Muscle layer of colon (tissue), 2 donors: Measurements from ENCODE around the gene ATP6V1F.

Source experiments
- H3K27ac ChIP-seq: one replicate; pipeline ENCODE4 v1.7.0; 2013; ENCODE audit warnings: low read depth, mild to moderate bottlenecking, low read length, moderate library complexity
- H3K27me3 ChIP-seq, 2 donors: one replicate each; pipeline ENCODE4 v1.7.0; 2013; ENCODE audit warnings: low read length in 2 of 2, mild to moderate bottlenecking in 2 of 2; ENCODE audit not compliant: insufficient read depth in 2 of 2, control insufficient read depth in 1 of 2
- H3K36me3 ChIP-seq: one replicate; pipeline ENCODE4 v1.7.0; 2013; ENCODE audit warnings: mild to moderate bottlenecking, low read length; ENCODE audit not compliant: insufficient read depth
- H3K4me1 ChIP-seq: one replicate; pipeline ENCODE4 v1.7.0; 2013; ENCODE audit warnings: mild to moderate bottlenecking, low read length; ENCODE audit not compliant: insufficient read depth
- H3K4me3 ChIP-seq, 2 donors: one replicate each; pipeline ENCODE4 v1.7.0; 2013; ENCODE audit warnings: low read length in 2 of 2, low read depth in 1 of 2, mild to moderate bottlenecking in 1 of 2, moderate library complexity in 1 of 2
- H3K9ac ChIP-seq: one replicate; pipeline ENCODE4 v1.7.0; 2013; ENCODE audit warnings: low read length
- H3K9me3 ChIP-seq: one replicate; pipeline ENCODE4 v1.7.0; 2013; ENCODE audit warnings: mild to moderate bottlenecking, low read length
- donor health status: abdominal sarcoma.
- donor health status: Adenocarcinoma of cecum.

Gene ATP6V1F

GRCh38 chr7:128884561-128885369 is 22.1 kb downstream of the ATP6V1F start:
- no peaks in the 10 kb centered on the region for H3K4me1 ChIP-seq
- no peaks in the 10 kb centered on the region for H3K9me3 ChIP-seq
- H3K36me3 ChIP-seq = no peaks in the 10 kb centered on the region
- H3K27me3 ChIP-seq = peaks cover 0 to 19% of the 10 kb centered on the region in 2 donors
- no peak overlapping the region for H3K27ac ChIP-seq
- H3K4me3 ChIP-seq = no peak overlapping the region
- no peak overlapping the region for H3K9ac ChIP-seq

GRCh38 chr7:128885370-128886187 is 22.9 kb downstream of the ATP6V1F start:
- no peak overlapping the region for H3K9ac ChIP-seq
- no peaks in the 10 kb centered on the region for H3K9me3 ChIP-seq
- no peak overlapping the region for H3K4me3 ChIP-seq
- no peak overlapping the region for H3K27ac ChIP-seq
- H3K36me3 ChIP-seq = no peaks in the 10 kb centered on the region
- peaks cover 0 to 24% of the 10 kb centered on the region in 2 donors for H3K27me3 ChIP-seq
- H3K4me1 ChIP-seq = no peaks in the 10 kb centered on the region

DNA sequence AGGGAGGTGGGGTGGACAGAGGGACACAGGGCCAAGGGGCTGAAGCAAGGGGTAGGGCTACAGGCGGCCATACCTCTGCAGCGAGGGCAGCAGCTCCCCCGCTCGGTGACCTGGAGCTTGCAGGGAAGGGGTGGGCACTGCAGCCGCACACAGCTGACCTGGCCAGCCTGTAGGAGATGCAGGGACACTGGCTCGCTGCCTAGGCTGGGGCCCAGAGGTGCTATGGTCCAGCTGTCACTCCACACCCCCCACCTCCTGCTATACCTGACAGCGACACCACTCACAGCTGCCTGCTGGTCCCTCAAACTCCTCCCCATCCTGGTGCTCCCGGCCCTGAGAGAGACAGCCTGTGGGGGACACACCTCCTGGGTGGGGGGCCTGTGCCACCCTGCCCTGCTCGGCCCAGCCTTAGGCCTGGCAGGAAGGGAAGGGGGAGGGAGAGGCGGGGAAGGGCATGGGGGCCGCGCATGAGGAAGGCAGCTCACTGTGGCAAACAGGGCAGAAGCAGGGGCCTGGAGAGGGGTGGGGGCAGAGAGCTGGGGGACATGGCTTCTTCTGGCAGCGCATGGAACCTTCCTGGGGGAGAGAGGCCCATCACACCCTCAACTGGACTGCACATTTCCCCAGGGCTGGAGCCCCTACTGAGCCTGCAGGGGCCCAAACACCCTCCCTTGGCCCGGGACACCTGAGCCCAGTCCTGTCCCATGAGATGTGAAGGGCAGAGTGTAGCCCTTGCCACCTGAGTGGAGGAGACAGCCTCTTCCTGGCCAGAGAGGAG is 23.9 kb downstream of the ATP6V1F start:
- H3K9ac ChIP-seq = no peak overlapping the region
- no peaks in the 10 kb centered on the region for H3K9me3 ChIP-seq
- H3K27me3 ChIP-seq = peaks cover 0 to 33% of the 10 kb centered on the region in 2 donors
- no peak overlapping the region for H3K4me3 ChIP-seq
- H3K36me3 ChIP-seq = no peaks in the 10 kb centered on the region
- H3K4me1 ChIP-seq = no peaks in the 10 kb centered on the region
- no peak overlapping the region for H3K27ac ChIP-seq

- peaks cover 0 to 36% of the 10 kb centered on the region in 2 donors for H3K27me3 ChIP-seq
- no peak overlapping the region for H3K4me3 ChIP-seq
- no peak overlapping the region for H3K9ac ChIP-seq
- no peaks in the 10 kb centered on the region for H3K36me3 ChIP-seq
- no peaks in the 10 kb centered on the region for H3K4me1 ChIP-seq
- no peak overlapping the region for H3K27ac ChIP-seq
- H3K9me3 ChIP-seq = no peaks in the 10 kb centered on the region
Observed at GRCh38 chr7:128887169-128888038, 24.7 kb downstream of the ATP6V1F start.

DNA sequence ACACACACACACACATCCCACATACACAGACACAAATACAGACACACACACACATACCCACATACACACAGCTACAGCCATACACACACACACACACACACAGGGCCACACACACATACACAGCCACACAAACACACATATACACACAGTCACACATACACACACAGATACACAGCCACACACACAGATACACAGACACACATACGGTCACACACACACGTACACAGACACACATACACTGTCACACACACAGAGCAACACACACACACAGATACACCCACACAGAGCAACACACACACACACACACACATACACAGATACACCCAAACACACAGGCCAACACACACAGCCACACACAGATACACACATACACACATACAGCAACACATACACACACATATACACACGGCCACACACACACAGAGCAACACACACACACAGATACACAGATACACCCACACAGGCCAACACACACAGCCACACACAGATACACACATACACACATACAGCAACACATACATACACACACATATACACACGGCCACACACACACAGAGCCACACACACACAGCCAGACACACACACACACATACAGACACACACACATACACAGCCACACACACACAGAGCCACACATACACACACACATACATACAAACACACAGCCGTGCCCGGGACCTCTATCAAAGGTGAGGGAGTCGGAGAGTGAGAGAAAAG is 25.5 kb downstream of the ATP6V1F start:
- Histone ChIP-seq H3K27me3 (peaks cover 0 to 36% of the 10 kb centered on the region in 2 donors), H3K27ac (no peak overlapping the region), H3K4me3 (no peak overlapping the region), H3K9ac (no peak overlapping the region), H3K4me1 (no peaks in the 10 kb centered on the region), H3K36me3 (no peaks in the 10 kb centered on the region), H3K9me3 (no peaks in the 10 kb centered on the region)

GRCh38 chr7:128888756-128889095 is 26.1 kb downstream of the ATP6V1F start:
- peaks cover 0 to 36% of the 10 kb centered on the region in 2 donors for H3K27me3 ChIP-seq
- H3K27ac ChIP-seq = no peak overlapping the region
- H3K36me3 ChIP-seq = no peaks in the 10 kb centered on the region
- no peaks in the 10 kb centered on the region for H3K9me3 ChIP-seq
- H3K9ac ChIP-seq = no peak overlapping the region
- H3K4me3 ChIP-seq = no peak overlapping the region
- H3K4me1 ChIP-seq = no peaks in the 10 kb centered on the region

GRCh38 chr7:128889121-128889520 is 26.5 kb downstream of the ATP6V1F start:
- Histone ChIP-seq H3K27ac (no peak overlapping the region), H3K36me3 (no peaks in the 10 kb centered on the region), H3K4me3 (no peak overlapping the region), H3K27me3 (peaks cover 0 to 36% of the 10 kb centered on the region in 2 donors), H3K9ac (no peak overlapping the region), H3K4me1 (no peaks in the 10 kb centered on the region), H3K9me3 (no peaks in the 10 kb centered on the region)

DNA sequence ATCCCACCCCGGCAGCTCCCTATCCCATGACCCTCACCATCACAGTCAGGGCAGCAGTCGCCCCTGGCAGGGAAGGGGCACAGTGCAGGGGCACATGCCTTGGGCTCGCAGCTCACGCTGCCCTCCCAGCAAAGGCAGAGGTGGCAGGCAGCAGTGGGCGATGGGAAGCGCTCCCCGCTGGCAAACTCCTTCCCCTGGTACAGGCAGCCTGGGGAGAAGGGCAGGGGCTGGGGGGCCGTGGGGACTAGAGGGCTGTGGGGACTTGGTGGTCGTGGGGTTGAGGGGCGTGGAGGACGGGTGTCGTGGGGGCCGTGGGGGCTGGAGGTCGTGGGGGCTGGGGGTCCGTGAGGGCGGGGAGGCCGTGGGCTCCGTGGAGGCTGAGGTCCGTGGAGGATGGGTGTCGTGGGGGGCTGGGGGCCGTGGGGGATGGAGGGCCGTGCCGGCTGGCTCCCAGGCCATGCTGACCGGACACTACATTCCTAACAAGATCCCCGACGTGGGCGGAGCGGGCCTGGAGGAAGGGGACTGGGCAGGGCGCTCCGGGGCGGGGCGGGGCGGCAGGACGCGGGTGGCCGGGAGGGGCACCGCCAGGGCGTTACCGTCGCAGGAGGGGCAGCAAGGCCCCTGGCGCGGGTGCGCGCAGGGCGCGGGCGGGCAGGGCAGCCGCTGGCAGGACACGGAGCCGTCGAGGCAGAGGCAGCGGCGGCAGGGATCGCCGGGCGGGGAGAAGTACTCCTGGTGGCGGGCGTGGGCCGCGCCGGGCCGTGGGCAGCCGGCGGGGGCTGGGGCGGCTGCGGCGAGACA is 27.9 kb downstream of the ATP6V1F start:
- Histone ChIP-seq H3K27me3 (peaks cover 0 to 36% of the 10 kb centered on the region in 2 donors), H3K9ac (no peak overlapping the region), H3K9me3 (no peaks in the 10 kb centered on the region), H3K4me3 (no peak overlapping the region), H3K4me1 (no peaks in the 10 kb centered on the region), H3K27ac (no peak overlapping the region), H3K36me3 (no peaks in the 10 kb centered on the region)

DNA sequence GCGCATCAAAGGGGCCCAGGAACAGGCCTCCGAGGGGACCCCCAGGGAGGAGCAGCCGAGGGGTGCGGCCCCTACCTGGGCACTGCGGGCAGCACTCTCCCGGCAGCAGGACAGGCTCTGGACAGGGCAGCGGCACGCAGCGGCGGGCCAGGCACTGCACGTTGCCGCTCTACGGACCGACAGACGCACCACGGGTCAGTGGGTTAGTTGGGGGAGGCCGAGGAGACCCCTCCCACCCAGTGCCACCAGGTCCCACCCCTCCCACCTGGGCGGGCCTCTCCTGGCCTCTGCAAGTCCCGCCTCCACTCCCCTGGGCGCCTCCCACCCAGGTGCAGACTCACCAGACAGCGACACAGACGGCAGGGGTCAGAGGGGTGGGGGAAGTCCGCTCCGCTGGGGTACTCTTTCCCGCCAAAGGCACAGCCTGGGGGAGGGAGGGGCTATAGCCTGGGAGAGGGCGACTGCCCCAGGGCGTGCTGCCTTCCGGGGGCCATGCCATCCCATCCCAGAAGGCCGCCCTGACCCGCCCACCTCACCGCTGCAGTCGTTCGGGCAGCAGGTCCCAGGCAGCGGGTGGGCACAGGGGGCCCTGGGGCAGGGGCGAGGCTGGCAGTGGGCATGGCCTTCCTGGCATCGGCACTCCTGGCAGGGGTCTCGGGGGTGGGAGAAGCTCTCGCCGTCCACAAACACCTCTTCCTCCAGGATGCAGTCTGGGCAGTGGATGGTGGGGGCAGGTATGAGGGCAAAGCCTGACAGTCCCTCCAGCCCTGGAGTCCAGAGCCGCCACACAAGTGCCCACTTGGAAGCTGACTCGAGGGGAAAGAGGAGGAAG is 28.7 kb downstream of the ATP6V1F start:
- Histone ChIP-seq H3K9ac (no peak overlapping the region), H3K9me3 (no peaks in the 10 kb centered on the region), H3K4me3 (no peak overlapping the region), H3K4me1 (no peaks in the 10 kb centered on the region), H3K36me3 (no peaks in the 10 kb centered on the region), H3K27me3 (peaks cover 0 to 36% of the 10 kb centered on the region in 2 donors), H3K27ac (no peak overlapping the region)
